ENCODE results near the gene ANKRD2. TPM values are rescaled to one million over a fixed set of nuclear protein-coding genes. Genes with fewer than 3 reads are reported as not detected.

ANKRD2 gene
- total and polyA plus RNA-seq, 10 of the 15 experiments (the other 5 are each of a cell fraction or from before 2014, with no cell fraction given), result 0.18 to 0.23 TPM; not detected in 8

DNA sequence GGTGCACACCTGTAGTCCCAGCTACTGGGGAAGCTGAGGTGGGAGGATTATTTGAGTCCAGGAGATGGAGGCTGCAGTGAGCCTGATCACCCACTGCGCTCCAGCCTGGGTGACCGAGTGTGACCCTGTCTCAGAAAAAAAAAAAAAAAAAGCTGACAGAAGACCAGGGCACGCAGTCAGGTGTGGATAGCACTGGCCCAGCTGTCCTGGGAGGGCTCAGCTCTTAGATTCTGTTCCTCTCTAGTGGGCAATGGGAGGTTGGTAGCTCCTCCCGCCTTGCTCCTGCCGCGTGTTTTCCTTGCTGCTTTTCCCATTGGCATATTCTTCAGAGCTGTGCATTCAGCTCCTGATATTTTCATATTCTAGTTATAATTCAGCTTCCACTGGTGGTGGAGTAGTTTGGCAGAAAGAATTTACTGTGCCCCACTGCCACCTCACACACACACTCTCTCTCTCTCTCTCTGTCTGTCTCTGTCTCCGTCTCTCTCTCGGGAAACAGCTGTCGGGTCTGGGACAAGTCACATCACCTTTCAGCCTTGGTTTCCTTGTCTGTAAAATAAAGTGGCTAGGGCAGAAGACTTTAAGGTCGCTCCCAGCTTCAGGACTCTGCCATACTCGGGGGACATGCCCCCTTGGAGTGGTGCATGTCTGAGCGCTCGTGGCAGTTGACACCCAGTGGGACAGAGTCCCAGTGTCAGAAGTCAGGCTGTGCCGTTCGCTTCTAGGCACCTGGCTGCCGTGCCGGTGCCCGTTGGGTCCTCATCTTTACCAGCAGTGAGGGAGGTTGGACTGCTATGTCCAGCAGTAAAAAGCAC is 25.9 kb upstream of the ANKRD2 start (continued):
- no peak for TF ChIP-seq ZNF687 (IDR thresholded peaks at IDR 0.05)

DNA sequence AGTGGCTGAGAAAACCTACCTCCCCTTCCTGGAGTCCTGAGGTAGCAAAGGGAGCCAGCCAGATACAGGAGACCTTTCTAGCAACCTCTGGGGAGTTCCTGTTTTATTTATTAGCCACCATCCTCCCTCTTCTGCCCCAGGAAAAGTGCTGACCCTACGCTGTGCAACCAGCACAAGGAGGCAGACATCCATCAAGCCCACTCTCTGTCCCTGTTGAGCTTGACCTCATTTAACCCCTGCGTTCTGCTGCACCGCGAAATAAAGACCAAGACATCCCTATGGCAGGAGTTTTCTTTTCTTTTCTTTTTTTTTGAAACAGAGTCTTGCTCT is 25.3 kb upstream of the ANKRD2 start:
- intact Hi-C loops (cut with micrococcal nuclease; ENCODE audit: unreplicated experiment), result no loop called here
- POLR2A ChIA-PET, result no interaction called here
- H3K36me3 ChIP-seq (ENCODE audit: control insufficient read depth in 2 of 2, insufficient read depth in 2 of 2, low read length in 1 of 2), result no peaks in the 10 kb centered on the region
- CTCF ChIA-PET, result interaction anchor here (1.2 kb wide), 1 partner anchor 13 kb away, joined by 3 read pairs; no protein-coding TSS in a partner anchor
- FAIRE-seq, result no peak
- H2AFZ ChIP-seq (ENCODE audit: control insufficient read depth, low read depth, low read length), result no peak overlapping the region
- H3K4me1 ChIP-seq (ENCODE audit: control insufficient read depth, insufficient read depth, low read length), result peaks cover 6% of the 10 kb centered on the region; the same call in 1 of the 2 replicates
- ATAC-seq, result no peak
- no peak overlapping the region for H3K4me2 ChIP-seq (ENCODE audit: control insufficient read depth, insufficient read depth)
- RAD21 ChIA-PET (ENCODE audit: unreplicated experiment), result no interaction called here
- no peaks in the 10 kb centered on the region for H3K9me3 ChIP-seq (replicated peaks; ENCODE audit: control insufficient read depth, insufficient read depth, low read length)
- H3K4me3 ChIP-seq, result no peak overlapping the region
- no peaks in the 10 kb centered on the region; a peak in 1 of 4 replicates for H3K27me3 ChIP-seq (replicated peaks in 1 of 2; ENCODE audit: control insufficient read depth in 2 of 2, insufficient read depth in 2 of 2, low read length in 1 of 2)
- no peak for DNase-seq (ENCODE audit: low read depth, low spot score)
- 77% methylated on average over 4 of the region's 4 CpGs for WGBS (ENCODE audit: insufficient coverage, insufficient replicate concordance, low lambda C conversion rate, missing lambda C conversion rate)
- H3K79me2 ChIP-seq (ENCODE audit: control insufficient read depth, insufficient read depth, low read length), result no peaks in the 10 kb centered on the region
- H4K20me1 ChIP-seq (ENCODE audit: control insufficient read depth, insufficient read depth), result no peaks in the 10 kb centered on the region
- H3K9ac ChIP-seq (ENCODE audit: control insufficient read depth, insufficient read depth, low read length), result no peak overlapping the region
- BruUV-seq (replicated peaks), result no TSS peak
- SMC1A ChIA-PET (ENCODE audit: uncharacterized antibody, unreplicated experiment), result interaction anchor here (0.8 kb wide), 1 partner anchor 44 kb away, joined by 3 read pairs; no protein-coding TSS in a partner anchor
- in situ Hi-C loops (cut with MboI), result no loop called here
- no peak overlapping the region for H3K27ac ChIP-seq (ENCODE audit: control insufficient read depth, insufficient read depth)
- no peak for TF ChIP-seq JUND (IDR thresholded peaks at IDR 0.05; ENCODE audit: low read depth, low read length)
- no peak for TF ChIP-seq NRF1 (conservative IDR thresholded peaks at IDR 0.05; ENCODE audit: low read depth, low read length)
- no peak for TF ChIP-seq FOXM1 (IDR thresholded peaks at IDR 0.05; ENCODE audit: low read depth, low read length)
- TF ChIP-seq POU2F2 (IDR thresholded peaks at IDR 0.05; ENCODE audit: borderline replicate concordance, low read depth, low read length), result no peak
- TF ChIP-seq BCL11A (IDR thresholded peaks at IDR 0.05; ENCODE audit: low read depth, low read length), result no peak
- no peak for TF ChIP-seq NFYA (IDR thresholded peaks at IDR 0.05; ENCODE audit: borderline replicate concordance, low read depth, low read length)
- TF ChIP-seq ETV6 (conservative IDR thresholded peaks at IDR 0.05 in 1 of 2, IDR thresholded peaks at IDR 0.05 in 1 of 2; ENCODE audit: borderline replicate concordance in 1 of 2, low read depth in 1 of 2), result no peak
- no peak for TF ChIP-seq FOXK2 (IDR thresholded peaks at IDR 0.05)
- no peak for TF ChIP-seq CTCF (IDR thresholded peaks at IDR 0.05 in 2 of 3, conservative IDR thresholded peaks at IDR 0.05 in 1 of 3; ENCODE audit: control insufficient read depth in 2 of 3, extremely low read depth in 1 of 3, insufficient read depth in 1 of 3, low read depth in 3 of 3, low read length in 3 of 3)
- no peak for TF ChIP-seq ZNF687 (IDR thresholded peaks at IDR 0.05)
- no peak for TF ChIP-seq IKZF1 (conservative IDR thresholded peaks at IDR 0.05)

Measured in GM12878 (cell line).